ENCODE data around the gene MGAT5.

The MGAT5 gene

DNA sequence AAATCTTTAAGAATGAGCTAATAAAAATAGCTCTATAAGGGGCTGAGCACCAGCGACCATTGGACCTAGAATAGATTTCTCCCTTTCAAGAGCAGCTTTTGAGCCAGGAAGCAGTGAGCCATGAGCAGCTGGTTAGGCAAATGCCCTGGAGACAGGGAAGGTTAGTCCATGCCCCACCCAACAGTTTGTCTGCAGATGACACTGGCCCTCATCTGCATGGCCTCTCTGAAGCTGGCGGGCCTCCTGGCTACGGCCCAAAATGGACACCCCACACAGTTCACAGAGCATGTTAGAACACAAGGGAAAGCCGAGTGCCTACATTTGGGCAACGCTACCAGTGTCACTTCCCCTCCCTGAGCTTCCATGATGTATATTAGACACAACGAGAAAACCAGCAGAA is 201.1 kb downstream of the MGAT5 start:
- no peaks in the 10 kb centered on the region for H3K79me2 ChIP-seq (ENCODE audit: low read length)
- no peak overlapping the region for H3K9ac ChIP-seq (ENCODE audit: low read length)
- H4K20me1 ChIP-seq (ENCODE audit: insufficient read depth, low read length) = 0 out of 2 replicates have a peak, but pooled peaks cover 2% of the 10 kb centered on the region
- peaks cover 17% of the 10 kb centered on the region for H3K36me3 ChIP-seq (replicated peaks; ENCODE audit: low read depth, low read length)
- H3K4me3 ChIP-seq (ENCODE audit: low read length) = no peak overlapping the region
- H3K9me3 ChIP-seq (ENCODE audit: insufficient read depth, low read length) = no peaks in the 10 kb centered on the region
- no peak overlapping the region for H3K27ac ChIP-seq (ENCODE audit: low read length)
- TF ChIP-seq, protein P1, sequence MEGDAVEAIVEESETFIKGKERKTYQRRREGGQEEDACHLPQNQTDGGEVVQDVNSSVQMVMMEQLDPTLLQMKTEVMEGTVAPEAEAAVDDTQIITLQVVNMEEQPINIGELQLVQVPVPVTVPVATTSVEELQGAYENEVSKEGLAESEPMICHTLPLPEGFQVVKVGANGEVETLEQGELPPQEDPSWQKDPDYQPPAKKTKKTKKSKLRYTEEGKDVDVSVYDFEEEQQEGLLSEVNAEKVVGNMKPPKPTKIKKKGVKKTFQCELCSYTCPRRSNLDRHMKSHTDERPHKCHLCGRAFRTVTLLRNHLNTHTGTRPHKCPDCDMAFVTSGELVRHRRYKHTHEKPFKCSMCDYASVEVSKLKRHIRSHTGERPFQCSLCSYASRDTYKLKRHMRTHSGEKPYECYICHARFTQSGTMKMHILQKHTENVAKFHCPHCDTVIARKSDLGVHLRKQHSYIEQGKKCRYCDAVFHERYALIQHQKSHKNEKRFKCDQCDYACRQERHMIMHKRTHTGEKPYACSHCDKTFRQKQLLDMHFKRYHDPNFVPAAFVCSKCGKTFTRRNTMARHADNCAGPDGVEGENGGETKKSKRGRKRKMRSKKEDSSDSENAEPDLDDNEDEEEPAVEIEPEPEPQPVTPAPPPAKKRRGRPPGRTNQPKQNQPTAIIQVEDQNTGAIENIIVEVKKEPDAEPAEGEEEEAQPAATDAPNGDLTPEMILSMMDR (IDR thresholded peaks at IDR 0.05; ENCODE audit: low read depth, low read length) = no peak
- no peak for TF ChIP-seq EZH2phosphoT487 (IDR thresholded peaks at IDR 0.05; ENCODE audit: low read depth)
- H2AFZ ChIP-seq (ENCODE audit: low read depth, low read length) = no peak overlapping the region
- no peaks in the 10 kb centered on the region for H3K27me3 ChIP-seq (ENCODE audit: low read depth, low read length)
- no peaks in the 10 kb centered on the region for H3K4me1 ChIP-seq (ENCODE audit: low read length)
- H3K4me2 ChIP-seq (ENCODE audit: low read length) = no peak overlapping the region

DNA sequence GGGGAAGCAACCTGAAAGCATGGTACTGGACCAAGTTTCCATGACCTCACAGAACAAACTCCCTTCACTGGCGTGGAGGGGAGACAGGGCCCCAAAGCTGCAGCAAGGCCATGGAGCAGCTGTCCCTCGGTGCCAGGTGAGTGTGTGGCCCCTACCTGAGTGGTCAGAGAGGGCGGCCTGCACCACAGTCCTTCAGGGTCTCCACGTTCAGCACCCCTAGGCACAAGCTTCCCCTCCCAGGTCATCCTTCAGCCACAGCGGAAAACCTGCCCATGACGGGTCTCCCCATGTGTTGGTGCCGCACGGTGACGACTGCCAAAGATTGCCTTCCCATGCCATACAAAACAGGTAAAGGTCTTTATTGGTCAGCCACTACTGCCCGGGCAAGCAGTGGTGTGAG is 201.6 kb downstream of the MGAT5 start:
- Histone ChIP-seq H3K36me3 (replicated peaks; ENCODE audit: low read depth, low read length) (peaks cover 17% of the 10 kb centered on the region), H3K27me3 (ENCODE audit: low read depth, low read length) (no peaks in the 10 kb centered on the region), H3K9me3 (ENCODE audit: insufficient read depth, low read length) (no peaks in the 10 kb centered on the region), H4K20me1 (ENCODE audit: insufficient read depth, low read length) (0 out of 2 replicates have a peak, but pooled peaks cover 2% of the 10 kb centered on the region), H3K4me2 (ENCODE audit: low read length) (no peak overlapping the region), H3K27ac (ENCODE audit: low read length) (no peak overlapping the region), H3K4me3 (ENCODE audit: low read length) (no peak overlapping the region), H3K9ac (ENCODE audit: low read length) (no peak overlapping the region), H3K4me1 (ENCODE audit: low read length) (peaks cover 2% of the 10 kb centered on the region; the same call in 1 of the 2 replicates), H2AFZ (ENCODE audit: low read depth, low read length) (no peak overlapping the region), H3K79me2 (ENCODE audit: low read length) (no peaks in the 10 kb centered on the region)
- TF ChIP-seq, protein P1 (IDR thresholded peaks at IDR 0.05; ENCODE audit: low read depth, low read length) = no peak
- no peak for TF ChIP-seq EZH2phosphoT487 (IDR thresholded peaks at IDR 0.05; ENCODE audit: low read depth)

DNA sequence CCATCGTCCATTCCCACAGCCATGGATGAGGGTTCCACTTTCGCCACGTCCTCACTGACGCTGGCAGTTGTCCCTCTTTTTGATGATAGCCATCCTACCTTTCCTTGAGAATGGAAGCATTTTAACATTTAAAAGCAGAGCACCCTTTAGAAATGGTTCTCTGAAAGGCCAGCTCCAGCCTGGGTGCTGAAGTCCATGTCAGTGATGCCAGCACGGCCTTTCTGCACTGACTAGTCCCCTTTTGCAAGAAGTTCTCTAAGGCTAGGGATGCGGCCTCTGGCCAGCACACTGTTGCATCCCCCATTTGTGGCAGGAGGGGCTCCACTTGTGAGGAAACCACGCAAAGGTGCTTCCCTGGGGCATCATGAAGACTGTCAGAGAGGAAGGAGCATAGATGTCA is 203.5 kb downstream of the MGAT5 start:
- peaks cover 10% of the 10 kb centered on the region for H3K4me1 ChIP-seq (ENCODE audit: low read length)

GRCh38 chr2:134457765-134458472 is 204.0 kb downstream of the MGAT5 start:
- Histone ChIP-seq H3K27ac (ENCODE audit: low read length) (no peak overlapping the region), H3K4me2 (ENCODE audit: low read length) (no peak overlapping the region), H3K36me3 (replicated peaks; ENCODE audit: low read depth, low read length) (peaks cover 17% of the 10 kb centered on the region), H3K4me1 (ENCODE audit: low read length) (peaks cover 10% of the 10 kb centered on the region), H3K27me3 (ENCODE audit: low read depth, low read length) (no peaks in the 10 kb centered on the region), H4K20me1 (ENCODE audit: insufficient read depth, low read length) (0 out of 2 replicates have a peak, but pooled peaks cover 2% of the 10 kb centered on the region), H3K79me2 (ENCODE audit: low read length) (no peaks in the 10 kb centered on the region), H3K9ac (ENCODE audit: low read length) (no peak overlapping the region), H2AFZ (ENCODE audit: low read depth, low read length) (no peak overlapping the region), H3K4me3 (ENCODE audit: low read length) (no peak overlapping the region), H3K9me3 (ENCODE audit: insufficient read depth, low read length) (no peaks in the 10 kb centered on the region)
- no peak for TF ChIP-seq EZH2phosphoT487 (IDR thresholded peaks at IDR 0.05; ENCODE audit: low read depth)
- TF ChIP-seq, protein P1 (IDR thresholded peaks at IDR 0.05; ENCODE audit: low read depth, low read length) = no peak

More for the DNA sequence above, 203.5 kb downstream of the MGAT5 start:
- H3K9me3 ChIP-seq (ENCODE audit: insufficient read depth, low read length) = no peaks in the 10 kb centered on the region
- peaks cover 17% of the 10 kb centered on the region for H3K36me3 ChIP-seq (replicated peaks; ENCODE audit: low read depth, low read length)
- H3K79me2 ChIP-seq (ENCODE audit: low read length) = no peaks in the 10 kb centered on the region
- TF ChIP-seq, protein P1 (IDR thresholded peaks at IDR 0.05; ENCODE audit: low read depth, low read length) = no peak
- TF ChIP-seq EZH2phosphoT487 (IDR thresholded peaks at IDR 0.05; ENCODE audit: low read depth) = no peak
- H4K20me1 ChIP-seq (ENCODE audit: insufficient read depth, low read length) = 0 out of 2 replicates have a peak, but pooled peaks cover 2% of the 10 kb centered on the region
- no peak overlapping the region for H3K4me2 ChIP-seq (ENCODE audit: low read length)
- H3K9ac ChIP-seq (ENCODE audit: low read length) = no peak overlapping the region
- no peak overlapping the region for H3K4me3 ChIP-seq (ENCODE audit: low read length)
- H3K27ac ChIP-seq (ENCODE audit: low read length) = no peak overlapping the region
- no peak overlapping the region for H2AFZ ChIP-seq (ENCODE audit: low read depth, low read length)
- H3K27me3 ChIP-seq (ENCODE audit: low read depth, low read length) = no peaks in the 10 kb centered on the region

Data from OCI-LY3 (cell line).